Measurements from ENCODE around the gene TGM1. TPM values are rescaled to one million over a fixed set of nuclear protein-coding genes. Genes with fewer than 3 reads are reported as not detected.

TGM1 gene
- total RNA-seq = 1,652 TPM

GRCh38 chr14:24262821-24263733 is at the start of gene TGM1:
Gene TGM1 (minus strand): TSS chr14:24263177. CDS start chr14:24262352, 825 bp downstream.
- ATAC-seq = peak; percentile 45

GRCh38 chr14:24311837-24312615 is 49.0 kb upstream of the TGM1 start:
- ATAC-seq = peak; percentile 2

- peak; percentile 63 for ATAC-seq
Measured at GRCh38 chr14:24310646-24311604, 47.9 kb upstream of the TGM1 start, which contains the start of gene LTB4R. Gene LTB4R (plus strand): TSS chr14:24311502. CDS start chr14:24315652, 4,150 bp downstream.

- peak; percentile 9 for ATAC-seq
Measured at GRCh38 chr14:24310265-24310645, 47.3 kb upstream of the TGM1 start.

GRCh38 chr14:24309538-24310264 is 46.7 kb upstream of the TGM1 start, which contains the start of gene LTB4R2:
Gene LTB4R2 (plus strand): TSS chr14:24310140. CDS start chr14:24310665, 525 bp downstream.
- peak; percentile 63 for ATAC-seq

GRCh38 chr14:24308342-24309124 is 45.6 kb upstream of the TGM1 start:
- no peak for ATAC-seq

- peak; percentile 8 for ATAC-seq
Measured at GRCh38 chr14:24307575-24308341, 44.8 kb upstream of the TGM1 start, which contains the start of gene CIDEB. Gene CIDEB (minus strand): TSS chr14:24307977. CDS start chr14:24307858, 119 bp downstream.

- no peak for ATAC-seq
Measured at GRCh38 chr14:24307156-24307574, 44.2 kb upstream of the TGM1 start.

- ATAC-seq = no peak
Measured at GRCh38 chr14:24304019-24304387, 41.0 kb upstream of the TGM1 start.

GRCh38 chr14:24300326-24300980 is 37.5 kb upstream of the TGM1 start:
- no peak for ATAC-seq

- peak; percentile 89 for ATAC-seq
Measured at GRCh38 chr14:24299255-24300191, 36.5 kb upstream of the TGM1 start, which contains the start of the genes DHRS1 and NOP9. Gene DHRS1 (minus strand): TSS chr14:24299780. CDS start chr14:24299106, 674 bp downstream. Gene NOP9 (plus strand): TSS chr14:24299850. CDS start chr14:24299955, 105 bp downstream.

- peak; percentile 83 for ATAC-seq
Measured at GRCh38 chr14:24298892-24299254, 35.9 kb upstream of the TGM1 start.

- ATAC-seq = peak; percentile 11
Measured at GRCh38 chr14:24297190-24297964, 34.4 kb upstream of the TGM1 start.

- ATAC-seq = peak; percentile 58
Measured at GRCh38 chr14:24296341-24297157, 33.6 kb upstream of the TGM1 start.

GRCh38 chr14:24293525-24293924 is 30.5 kb upstream of the TGM1 start:
- ATAC-seq = no peak

Data from esophagus mucosa (tissue), 1 donor.